ENCODE data around the gene KCNAB3.

Gene KCNAB3

DNA sequence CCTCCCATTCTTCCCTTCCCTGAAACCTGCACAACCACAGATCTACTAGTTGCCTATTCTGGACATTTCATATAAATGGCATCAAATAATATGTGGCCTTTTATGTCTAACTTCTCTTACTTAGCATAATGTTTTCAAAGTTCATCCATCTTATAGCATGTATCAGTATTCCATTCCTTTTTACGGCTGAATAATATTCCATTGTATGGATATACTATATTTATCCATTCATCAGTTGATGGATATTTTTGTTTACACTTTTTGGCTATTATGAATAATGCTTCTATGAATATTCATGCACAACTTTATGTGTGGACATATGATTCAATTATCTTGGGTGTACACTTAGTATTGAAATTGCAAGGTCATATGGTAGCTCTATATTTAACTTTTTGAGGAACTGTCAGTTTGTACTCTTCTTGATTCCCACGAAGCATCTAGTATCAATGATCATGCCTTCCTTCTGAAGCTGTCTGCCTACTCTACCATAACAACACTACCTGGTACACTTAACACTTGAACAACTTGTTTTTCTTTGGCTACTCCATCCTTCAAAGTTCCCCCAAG is 53.8 kb downstream of the KCNAB3 start:
- DNase-seq: no peak

DNA sequence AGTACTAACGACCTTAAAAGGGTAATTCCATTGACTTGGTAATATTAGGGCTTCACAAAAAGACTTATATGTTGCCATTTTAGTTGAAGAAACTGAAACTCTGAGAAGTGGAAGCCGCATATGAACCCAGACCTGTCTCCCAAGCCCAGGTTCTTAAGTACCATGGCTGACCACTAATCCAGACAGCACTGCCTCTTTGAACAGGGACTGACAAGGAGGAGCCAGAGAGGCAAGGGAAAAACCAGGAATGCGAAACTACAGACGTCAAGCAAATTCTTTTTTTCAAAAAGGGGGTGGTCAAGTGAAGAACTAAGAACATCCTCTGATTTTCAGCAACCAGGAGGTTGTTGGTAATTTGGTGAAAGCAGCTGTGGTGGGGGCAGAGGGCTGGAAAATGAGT is 56.6 kb downstream of the KCNAB3 start:
- DNase-seq: no peak

Measured in NCI-H1092 treated with DMSO at 0.1 percent for 48 hours (cell line).